Astrocyte (in vitro differentiated cells and primary cell): Measurements from ENCODE around the gene UQCR11. TPM values are rescaled to one million over a fixed set of nuclear protein-coding genes. Genes with fewer than 3 reads are reported as not detected.

Experiments
- DNase-seq: peaks from one replicate; pipeline ENCODE4 v3.0.0-alpha.2; 2010; ENCODE audit warnings: low read depth
- FAIRE-seq: peaks from 2 replicates; lab custom pipeline; 2011; peaks lifted over from hg19 to GRCh38; lab: Jason Lieb, UNC
- H2AFZ ChIP-seq: 2 replicates; pipeline ENCODE4 v1.6.0; 2012; ENCODE audit warnings: low read depth, low read length, inconsistent platforms
- H3K27ac ChIP-seq: 2 replicates; pipeline ENCODE4 v1.5.1; 2011; ENCODE audit warnings: low read depth, low read length, inconsistent platforms
- H3K27me3 ChIP-seq: 2 replicates; pipeline ENCODE4 v1.6.0; 2011; ENCODE audit warnings: low read length, inconsistent platforms; ENCODE audit not compliant: insufficient read depth
- H3K36me3 ChIP-seq: 2 replicates; pipeline ENCODE4 v1.5.1; 2011; ENCODE audit warnings: low read length, inconsistent platforms; ENCODE audit not compliant: insufficient read depth
- H3K4me1 ChIP-seq: 2 replicates; pipeline ENCODE4 v1.5.1; 2011; ENCODE audit warnings: low read length, inconsistent platforms; ENCODE audit not compliant: insufficient read depth
- H3K4me2 ChIP-seq: 2 replicates; pipeline ENCODE4 v1.6.0; 2012; ENCODE audit warnings: low read length, inconsistent platforms
- H3K4me3 ChIP-seq: 2 replicates; pipeline ENCODE4 v1.5.1; 2011; ENCODE audit warnings: low read depth, mild to moderate bottlenecking, low read length, inconsistent platforms; ENCODE audit not compliant: insufficient read depth
- H3K79me2 ChIP-seq: 2 replicates; pipeline ENCODE4 v1.6.0; 2012; ENCODE audit warnings: mild to moderate bottlenecking, low read length, inconsistent platforms; ENCODE audit not compliant: insufficient read depth
- H3K9ac ChIP-seq: 2 replicates; pipeline ENCODE4 v1.6.0; 2012; ENCODE audit warnings: mild to moderate bottlenecking, low read length, inconsistent platforms
- H3K9me3 ChIP-seq: 2 replicates; pipeline ENCODE4 v1.5.1; 2012; ENCODE audit warnings: low read depth, mild to moderate bottlenecking, low read length, inconsistent platforms; ENCODE audit not compliant: insufficient read depth
- H4K20me1 ChIP-seq: 2 replicates; pipeline ENCODE4 v1.6.0; 2012; ENCODE audit warnings: low read length, inconsistent platforms; ENCODE audit not compliant: insufficient read depth
- H3K27ac Mint-ChIP-seq: one replicate; pipeline ENCODE4 v1.8.0; 2021; ENCODE audit warnings: mild to moderate bottlenecking, mixed read lengths; ENCODE audit not compliant: unreplicated experiment
- H3K27me3 Mint-ChIP-seq: one replicate; pipeline ENCODE4 v1.8.0; 2021; ENCODE audit warnings: low read depth, mixed read lengths; ENCODE audit not compliant: unreplicated experiment
- H3K36me3 Mint-ChIP-seq: one replicate; pipeline ENCODE4 v1.8.0; 2021; ENCODE audit warnings: low read depth, mixed read lengths; ENCODE audit not compliant: unreplicated experiment
- H3K4me1 Mint-ChIP-seq: one replicate; pipeline ENCODE4 v1.8.0; 2021; ENCODE audit warnings: low read depth, mixed read lengths; ENCODE audit not compliant: unreplicated experiment
- H3K4me3 Mint-ChIP-seq: one replicate; pipeline ENCODE4 v1.8.0; 2021; ENCODE audit warnings: mild to moderate bottlenecking, moderate library complexity, mixed read lengths; ENCODE audit not compliant: unreplicated experiment
- H3K9me3 Mint-ChIP-seq: one replicate; pipeline ENCODE4 v1.8.0; 2021; ENCODE audit warnings: mild to moderate bottlenecking, mixed read lengths; ENCODE audit not compliant: unreplicated experiment
- CTCF ChIP-seq: IDR thresholded peaks from 2 replicates; pipeline ENCODE4 v1.5.1; 2011; ENCODE audit warnings: low read depth, mild to moderate bottlenecking, inconsistent platforms, low read length, moderate library complexity; ENCODE audit not compliant: insufficient read depth
- EZH2 ChIP-seq: IDR thresholded peaks from 2 replicates; pipeline ENCODE4 v1.6.1; 2012; ENCODE audit warnings: mild to moderate bottlenecking, low read length, inconsistent platforms; ENCODE audit not compliant: insufficient read depth
- total RNA-seq: library from RNA; stranded (reverse); gene quantifications from 2 replicates; pipeline ENCODE4 v1.2.1, GENCODE V29; 2021

UQCR11 gene
- total RNA-seq, 1 donor from 2014 or later, result 255 TPM

DNA sequence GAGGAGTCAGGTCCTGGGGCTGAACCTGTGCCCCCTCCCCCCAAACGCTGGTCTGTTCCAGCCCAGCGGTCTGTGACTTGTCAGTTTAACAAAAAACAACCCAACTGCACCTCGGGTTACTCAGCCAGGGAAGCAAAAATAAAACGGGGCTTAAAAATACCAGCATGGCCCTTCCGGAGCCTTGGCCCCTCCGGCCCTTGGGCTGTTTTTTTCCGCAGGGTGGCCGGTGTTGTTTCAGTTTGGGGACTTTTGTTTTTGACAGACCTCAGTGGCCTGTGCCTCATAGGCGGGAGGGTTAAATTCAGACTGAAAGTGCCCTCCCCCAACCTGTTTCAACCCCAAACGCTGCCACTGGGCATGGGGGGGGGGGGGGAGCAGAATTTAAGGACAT lies 43.2 kb upstream of the UQCR11 start:
- H3K9me3 ChIP-seq, result no peaks in the 10 kb centered on the region
- H3K4me2 ChIP-seq, result no peak overlapping the region
- no peak overlapping the region for H2AFZ ChIP-seq
- Mint-ChIP-seq H3K27me3 (no peaks in the 10 kb centered on the region), H3K36me3 (peaks cover 3% of the 10 kb centered on the region), H3K4me1 (peaks cover 3% of the 10 kb centered on the region), H3K27ac (no peak overlapping the region), H3K4me3 (no peak overlapping the region), H3K9me3 (no peaks in the 10 kb centered on the region)
- no peak overlapping the region for H3K4me3 ChIP-seq
- H3K79me2 ChIP-seq, result peaks cover 66% of the 10 kb centered on the region
- peaks cover 70% of the 10 kb centered on the region for H4K20me1 ChIP-seq
- DNase-seq (no peak), FAIRE-seq (no peak)
- no peaks in the 10 kb centered on the region for H3K36me3 ChIP-seq
- peaks cover 3% of the 10 kb centered on the region for H3K4me1 ChIP-seq
- TF ChIP-seq EZH2, result no peak
- no peak for TF ChIP-seq CTCF
- no peaks in the 10 kb centered on the region for H3K27me3 ChIP-seq
- no peak overlapping the region for H3K27ac ChIP-seq
- no peak overlapping the region for H3K9ac ChIP-seq

DNA sequence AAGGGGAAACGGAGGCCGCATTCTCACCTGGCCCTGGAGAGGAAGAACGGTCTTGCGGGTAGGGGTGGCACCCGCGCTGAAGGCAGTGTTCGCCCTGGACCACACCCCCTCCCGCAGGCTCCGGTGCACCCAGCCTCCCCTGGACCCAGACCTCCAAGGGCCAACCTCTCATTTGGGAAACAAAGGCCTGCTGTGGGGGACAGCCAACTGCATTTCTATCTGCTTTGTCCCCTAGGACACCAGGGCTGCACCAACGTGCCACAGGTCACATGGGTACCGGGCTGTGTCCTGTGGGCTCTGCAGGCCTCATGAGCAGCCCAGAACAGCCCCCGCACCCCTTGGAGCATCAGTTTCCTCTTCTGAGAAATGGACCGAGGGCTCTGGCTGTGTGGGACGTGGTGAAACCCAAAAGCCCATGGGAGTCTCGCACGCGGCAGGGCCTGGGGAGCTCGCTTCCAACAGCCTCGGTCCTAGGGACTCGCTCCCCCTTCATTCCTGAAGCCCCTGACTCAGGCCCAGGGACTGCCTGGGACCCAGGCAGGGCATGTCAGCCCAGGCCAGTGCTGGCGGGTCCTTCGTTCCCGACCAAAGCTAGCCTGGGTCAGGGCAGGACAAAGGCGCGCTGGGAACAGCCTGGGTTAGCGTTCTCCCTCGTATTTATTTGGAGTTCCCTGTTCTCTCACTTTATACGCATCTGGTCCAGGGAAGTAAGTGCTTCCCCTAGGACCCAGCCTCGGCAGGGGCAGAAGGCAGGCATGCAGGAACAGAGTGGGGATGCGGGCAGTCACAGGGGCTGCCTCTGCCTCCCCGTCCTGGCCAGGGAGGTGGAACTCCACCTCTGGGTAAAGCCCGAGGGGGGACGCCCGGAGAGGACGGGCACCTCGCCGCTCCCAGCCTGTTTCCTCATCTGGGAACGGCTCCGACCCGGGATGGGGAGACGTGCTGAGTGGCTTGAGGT lies 42.5 kb upstream of the UQCR11 start:
- FAIRE-seq (no peak), DNase-seq (no peak)
- Histone ChIP-seq H3K9me3 (no peaks in the 10 kb centered on the region), H3K4me3 (no peak overlapping the region), H3K79me2 (peaks cover 73% of the 10 kb centered on the region), H3K4me2 (no peak overlapping the region), H3K4me1 (no peaks in the 10 kb centered on the region), H3K36me3 (peaks cover 2% of the 10 kb centered on the region), H2AFZ (no peak overlapping the region), H4K20me1 (peaks cover 76% of the 10 kb centered on the region), H3K27me3 (no peaks in the 10 kb centered on the region), H3K9ac (no peak overlapping the region), H3K27ac (no peak overlapping the region)
- Mint-ChIP-seq H3K9me3 (no peaks in the 10 kb centered on the region), H3K4me1 (peaks cover 3% of the 10 kb centered on the region), H3K36me3 (peaks cover 7% of the 10 kb centered on the region), H3K27ac (no peak overlapping the region), H3K27me3 (no peaks in the 10 kb centered on the region), H3K4me3 (no peak overlapping the region)
- TF ChIP-seq CTCF (no peak), EZH2 (no peak)
